Glutamatergic neuron (in vitro differentiated cells): ENCODE results near the gene ARHGAP33. TPM values are rescaled to one million over a fixed set of nuclear protein-coding genes. Genes with fewer than 3 reads are reported as not detected.
"Not testable (repeated sequence)": the region's sequence is repeated elsewhere in the genome, so short reads cannot be mapped to it uniquely, and the experiment has no call there.

Source experiments
- DNase-seq: peaks from one replicate; pipeline ENCODE4 v3.0.0; 2022
- H3K27ac Mint-ChIP-seq: one replicate; pipeline ENCODE4 v1.8.0; 2020; ENCODE audit warnings: mild to moderate bottlenecking, mixed read lengths, inconsistent platforms; ENCODE audit not compliant: unreplicated experiment
- H3K27me3 Mint-ChIP-seq: one replicate; pipeline ENCODE4 v1.8.0; 2020; ENCODE audit warnings: mild to moderate bottlenecking, moderate library complexity, mixed read lengths, inconsistent platforms; ENCODE audit not compliant: unreplicated experiment
- H3K36me3 Mint-ChIP-seq: one replicate; pipeline ENCODE4 v1.8.0; 2020; ENCODE audit warnings: mild to moderate bottlenecking, mixed read lengths, inconsistent platforms; ENCODE audit not compliant: unreplicated experiment
- H3K4me1 Mint-ChIP-seq: one replicate; pipeline ENCODE4 v1.8.0; 2020; ENCODE audit warnings: mild to moderate bottlenecking, low read depth, mixed read lengths, inconsistent platforms; ENCODE audit not compliant: unreplicated experiment
- H3K4me3 Mint-ChIP-seq: one replicate; pipeline ENCODE4 v1.8.0; 2020; ENCODE audit warnings: mild to moderate bottlenecking, mixed read lengths, inconsistent platforms; ENCODE audit not compliant: unreplicated experiment
- H3K9me3 Mint-ChIP-seq: one replicate; pipeline ENCODE4 v1.8.0; 2020; ENCODE audit warnings: mild to moderate bottlenecking, moderate library complexity, mixed read lengths, inconsistent platforms; ENCODE audit not compliant: unreplicated experiment
- total RNA-seq: library from RNA; stranded (reverse); fragmentation: NEBNext Ultra II Directional; extraction: Animal tissue kit (Norgen Biotek cat#: 25700); gene quantifications from one replicate; pipeline ENCODE4 v1.2.1, GENCODE V29; 2021; ENCODE audit not compliant: unreplicated experiment
- TF ChIP-seq, protein P1 (sequence below): fragments of 200-600 bp; sonication (generic); IDR thresholded peaks from one replicate; pipeline ENCODE4 v1.5.0; 2021; ENCODE audit not compliant: partially characterized antibody, unreplicated experiment

The ARHGAP33 gene
- total RNA-seq, 1 donor from 2014 or later: 180 TPM

DNA sequence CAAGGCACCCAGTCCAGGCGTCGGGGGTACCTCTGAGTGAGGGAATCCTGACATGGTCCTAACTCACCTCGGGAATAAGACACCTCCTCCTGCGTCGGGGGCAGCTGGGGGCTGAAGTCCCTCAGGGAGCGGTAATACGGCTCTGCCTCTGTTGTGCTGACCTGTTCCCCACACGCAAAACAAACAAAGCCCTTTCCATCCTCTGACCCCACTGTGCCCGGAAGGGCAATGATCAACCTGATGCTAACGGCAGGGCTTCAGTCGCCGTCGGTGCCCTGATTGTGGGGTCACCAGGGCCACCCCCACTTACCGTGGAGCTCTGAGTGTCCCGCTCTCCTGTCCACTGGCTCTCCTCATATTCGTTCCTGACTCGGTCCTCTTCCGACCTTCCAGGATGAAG is 55.6 kb downstream of the ARHGAP33 start:
- H3K27ac Mint-ChIP-seq: no peak overlapping the region
- H3K36me3 Mint-ChIP-seq: no peaks in the 10 kb centered on the region

DNA sequence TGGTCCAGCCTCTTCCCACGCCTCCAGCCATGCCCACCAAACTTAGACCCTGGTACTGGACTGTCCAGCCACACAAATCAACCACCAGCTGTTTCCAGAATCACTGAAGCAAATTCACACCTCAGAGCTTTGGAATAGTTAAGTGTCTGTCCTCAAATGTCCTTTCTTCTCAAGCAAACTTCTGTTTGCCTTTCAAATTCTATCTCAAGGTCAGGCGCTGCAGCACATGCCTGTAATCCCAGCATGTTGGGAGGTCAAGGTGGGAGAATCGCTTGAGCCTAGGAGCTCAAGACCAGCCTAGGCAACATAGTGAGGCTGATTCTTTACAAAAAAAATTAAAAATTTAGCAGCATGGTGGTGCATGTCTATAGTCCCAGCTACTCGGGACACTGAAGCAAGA is 56.7 kb downstream of the ARHGAP33 start:
- DNase-seq: no peak
- Mint-ChIP-seq H3K27ac (no peak overlapping the region), H3K27me3 (peaks cover 3% of the 10 kb centered on the region), H3K36me3 (no peaks in the 10 kb centered on the region), H3K9me3 (peaks cover 9% of the 10 kb centered on the region), H3K4me3 (no peak overlapping the region), H3K4me1 (peaks cover 3% of the 10 kb centered on the region)
- TF ChIP-seq, protein P1, sequence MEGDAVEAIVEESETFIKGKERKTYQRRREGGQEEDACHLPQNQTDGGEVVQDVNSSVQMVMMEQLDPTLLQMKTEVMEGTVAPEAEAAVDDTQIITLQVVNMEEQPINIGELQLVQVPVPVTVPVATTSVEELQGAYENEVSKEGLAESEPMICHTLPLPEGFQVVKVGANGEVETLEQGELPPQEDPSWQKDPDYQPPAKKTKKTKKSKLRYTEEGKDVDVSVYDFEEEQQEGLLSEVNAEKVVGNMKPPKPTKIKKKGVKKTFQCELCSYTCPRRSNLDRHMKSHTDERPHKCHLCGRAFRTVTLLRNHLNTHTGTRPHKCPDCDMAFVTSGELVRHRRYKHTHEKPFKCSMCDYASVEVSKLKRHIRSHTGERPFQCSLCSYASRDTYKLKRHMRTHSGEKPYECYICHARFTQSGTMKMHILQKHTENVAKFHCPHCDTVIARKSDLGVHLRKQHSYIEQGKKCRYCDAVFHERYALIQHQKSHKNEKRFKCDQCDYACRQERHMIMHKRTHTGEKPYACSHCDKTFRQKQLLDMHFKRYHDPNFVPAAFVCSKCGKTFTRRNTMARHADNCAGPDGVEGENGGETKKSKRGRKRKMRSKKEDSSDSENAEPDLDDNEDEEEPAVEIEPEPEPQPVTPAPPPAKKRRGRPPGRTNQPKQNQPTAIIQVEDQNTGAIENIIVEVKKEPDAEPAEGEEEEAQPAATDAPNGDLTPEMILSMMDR: no peak

More for the DNA sequence above, 55.6 kb downstream of the ARHGAP33 start:
- TF ChIP-seq, protein P1: no peak
- Mint-ChIP-seq H3K4me1 (peaks cover 3% of the 10 kb centered on the region), H3K9me3 (peaks cover 6% of the 10 kb centered on the region), H3K27me3 (peaks cover 3% of the 10 kb centered on the region), H3K4me3 (no peak overlapping the region)
- DNase-seq: no peak

DNA sequence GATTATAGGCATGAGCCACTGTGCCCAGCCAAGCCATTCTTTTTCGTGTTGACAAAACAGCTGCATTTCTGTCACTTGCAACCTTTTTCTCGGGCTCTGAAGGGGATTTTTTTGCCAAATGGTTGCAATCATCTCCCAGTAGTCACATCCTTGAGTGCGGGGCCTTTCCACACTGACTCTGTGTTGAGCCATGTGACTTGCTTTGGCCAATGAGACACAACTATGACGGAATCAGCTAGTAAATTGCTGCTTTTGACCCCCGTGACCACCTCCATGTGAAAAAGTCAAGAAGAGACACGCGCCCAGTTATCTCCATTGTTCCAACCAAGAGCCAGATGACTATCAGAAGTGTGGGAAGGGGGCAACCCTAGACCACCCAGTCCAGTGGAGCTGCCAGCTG is 58.6 kb downstream of the ARHGAP33 start:
- TF ChIP-seq, protein P1: no peak
- Mint-ChIP-seq H3K4me1 (peaks cover 3% of the 10 kb centered on the region), H3K4me3 (no peak overlapping the region), H3K9me3 (peaks cover 9% of the 10 kb centered on the region), H3K27me3 (peaks cover 3% of the 10 kb centered on the region), H3K36me3 (no peaks in the 10 kb centered on the region), H3K27ac (no peak overlapping the region)
- DNase-seq: no peak

DNA sequence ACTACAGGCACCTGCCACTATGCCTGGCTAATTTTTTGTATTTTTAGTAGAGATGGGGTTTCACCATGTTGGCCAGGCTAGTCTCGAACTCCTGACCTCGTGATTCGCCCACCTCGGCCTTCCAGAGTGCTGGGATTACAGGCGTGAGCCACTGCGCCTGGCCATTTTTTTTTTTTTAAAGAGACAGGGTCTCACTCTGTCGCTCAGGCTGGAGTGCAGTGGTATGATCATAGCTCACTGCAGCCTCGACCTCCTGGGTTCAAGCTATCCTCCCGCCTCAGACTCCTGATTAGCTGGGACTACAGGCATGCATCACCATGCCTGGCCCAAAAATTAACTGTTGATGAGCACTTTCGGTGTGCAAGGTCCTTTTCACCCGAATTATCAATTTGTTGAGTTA is 60.7 kb downstream of the ARHGAP33 start:
- not testable (repeated sequence) for H3K36me3 Mint-ChIP-seq, H3K4me3 Mint-ChIP-seq, H3K27ac Mint-ChIP-seq, H3K27me3 Mint-ChIP-seq, H3K9me3 Mint-ChIP-seq, H3K4me1 Mint-ChIP-seq, DNase-seq

Other genes starting within 250 kb of the ARHGAP33 start
- gene SBSN, start 247.3 kb upstream of the ARHGAP33 start, total RNA-seq: 0.29 TPM
- not detected for gene GAPDHS, start 242.1 kb upstream of the ARHGAP33 start, total RNA-seq
- gene TMEM147, start 229.9 kb upstream of the ARHGAP33 start, total RNA-seq: 67.2 TPM
- 0.32 TPM for gene ATP4A, start 211.9 kb upstream of the ARHGAP33 start, total RNA-seq
- gene PMIS2, start 189.4 kb upstream of the ARHGAP33 start, total RNA-seq: not detected
- 15.9 TPM for gene HAUS5, start 162.8 kb upstream of the ARHGAP33 start, total RNA-seq
- 78.7 TPM for gene RBM42, start 146.5 kb upstream of the ARHGAP33 start, total RNA-seq
- 1.3 TPM for gene ETV2, start 133.8 kb upstream of the ARHGAP33 start, total RNA-seq
- 448 TPM for gene COX6B1, start 127.2 kb upstream of the ARHGAP33 start, total RNA-seq
- not detected for gene UPK1A, start 109.0 kb upstream of the ARHGAP33 start, total RNA-seq
- not detected for gene ZBTB32, start 71.0 kb upstream of the ARHGAP33 start, total RNA-seq
- gene KMT2B, start 57.6 kb upstream of the ARHGAP33 start, total RNA-seq: 60.8 TPM
- gene IGFLR1, start 33.1 kb upstream of the ARHGAP33 start, total RNA-seq: 4.7 TPM
- gene U2AF1L4, start 30.1 kb upstream of the ARHGAP33 start, total RNA-seq: 24.3 TPM
- gene PSENEN, start 29.9 kb upstream of the ARHGAP33 start, total RNA-seq: 109 TPM
- gene LIN37, start 27.0 kb upstream of the ARHGAP33 start, total RNA-seq: 29.8 TPM
- 0.49 TPM for gene HSPB6, start 18.5 kb upstream of the ARHGAP33 start, total RNA-seq
- 41.7 TPM for gene PROSER3, start 17.4 kb upstream of the ARHGAP33 start, total RNA-seq
- gene PRODH2, start 37.3 kb downstream of the ARHGAP33 start, total RNA-seq: 0.64 TPM
- gene NPHS1, start 76.9 kb downstream of the ARHGAP33 start, total RNA-seq: 4.7 TPM
- gene KIRREL2, start 81.3 kb downstream of the ARHGAP33 start, total RNA-seq: 47.1 TPM
- gene APLP1, start 93.0 kb downstream of the ARHGAP33 start, total RNA-seq: 618 TPM
- gene NFKBID, start 125.0 kb downstream of the ARHGAP33 start, total RNA-seq: 7.6 TPM
- not detected for gene HCST, start 127.0 kb downstream of the ARHGAP33 start, total RNA-seq
- gene TYROBP, start 132.7 kb downstream of the ARHGAP33 start, total RNA-seq: not detected
- gene LRFN3, start 160.8 kb downstream of the ARHGAP33 start, total RNA-seq: 40.6 TPM
- gene SDHAF1, start 219.6 kb downstream of the ARHGAP33 start, total RNA-seq: 17.7 TPM
- gene SYNE4, start 233.2 kb downstream of the ARHGAP33 start, total RNA-seq: 2.0 TPM
- 29.5 TPM for gene ALKBH6, start 238.6 kb downstream of the ARHGAP33 start, total RNA-seq